ENCODE results near the gene GSTO2. TPM values are rescaled to one million over a fixed set of nuclear protein-coding genes. Genes with fewer than 3 reads are reported as not detected.

Gene GSTO2
- total RNA-seq, 4 donors from 2014 or later, result 0.71 to 2.3 (median 1.4) TPM; not detected in 1

- TF ChIP-seq CTCF (IDR thresholded peaks at IDR 0.05 in 4 of 5, conservative IDR thresholded peaks at IDR 0.05 in 1 of 5) (no peak), POLR2A (IDR thresholded peaks at IDR 0.05) (no peak)
- peaks cover 0 to 54% of the 10 kb centered on the region in 2 donors for H3K36me3 ChIP-seq
- H3K4me3 ChIP-seq, result no peak overlapping the region
- in situ Hi-C loops (cut with MboI; ENCODE audit: low sequenced_read_pairs in 4 of 4) (no loop called here), intact Hi-C loops (cut with DNase I; ENCODE audit: low total_unique reads) (loop anchor here (5.0 to 10.0 kb wide), 2 partner anchors 136 to 293 kb away; partner anchors contain the start of genes SFR1 and SLK)
- DNase-seq (no peak), ATAC-seq (no peak)
- H3K4me1 ChIP-seq, result peaks cover 29 to 37% of the 10 kb centered on the region in 2 donors
- H3K27me3 ChIP-seq, result no peaks in the 10 kb centered on the region
- peak overlapping the region; percentile 1 to 96 (median 92) for H3K27ac ChIP-seq
- H3K9me3 ChIP-seq, result no peaks in the 10 kb centered on the region
Observed at GRCh38 chr10:104258209-104258608, 10.8 kb upstream of the GSTO2 start.

- intact Hi-C loops (cut with DNase I; ENCODE audit: low total_unique reads) (loop anchor here (5.0 to 10.0 kb wide), 2 partner anchors 137 to 295 kb away; partner anchors contain the start of genes SFR1 and SLK), in situ Hi-C loops (cut with MboI; ENCODE audit: low sequenced_read_pairs in 4 of 4) (no loop called here)
- Histone ChIP-seq H3K4me3 (no peak overlapping the region), H3K9me3 (no peaks in the 10 kb centered on the region), H3K4me1 (peaks cover 29 to 33% of the 10 kb centered on the region in 2 donors), H3K36me3 (peaks cover 0 to 65% of the 10 kb centered on the region in 2 donors), H3K27ac (peak overlapping the region in 1 of 4 donors; percentile 9), H3K27me3 (no peaks in the 10 kb centered on the region)
- ATAC-seq (no peak), DNase-seq (no peak)
- TF ChIP-seq CTCF (IDR thresholded peaks at IDR 0.05 in 4 of 5, conservative IDR thresholded peaks at IDR 0.05 in 1 of 5), result no peak
- TF ChIP-seq POLR2A (IDR thresholded peaks at IDR 0.05), result no peak
Observed at GRCh38 chr10:104259456-104259855, 9.5 kb upstream of the GSTO2 start.

- intact Hi-C loops (cut with DNase I; ENCODE audit: low total_unique reads), result loop anchor here (5.0 to 10.0 kb wide), 2 partner anchors 138 to 295 kb away; partner anchors contain the start of genes SFR1 and SLK
- Histone ChIP-seq H3K4me1 (peaks cover 29 to 33% of the 10 kb centered on the region in 2 donors), H3K9me3 (no peaks in the 10 kb centered on the region), H3K36me3 (peaks cover 0 to 71% of the 10 kb centered on the region in 2 donors), H3K27me3 (no peaks in the 10 kb centered on the region), H3K4me3 (no peak overlapping the region), H3K27ac (peak overlapping the region; percentile 9 to 58 (median 18))
- DNase-seq, result no peak
- ATAC-seq, result no peak
- in situ Hi-C loops (cut with MboI; ENCODE audit: low sequenced_read_pairs in 4 of 4), result no loop called here
- TF ChIP-seq POLR2A (IDR thresholded peaks at IDR 0.05), result no peak
- no peak for TF ChIP-seq CTCF (IDR thresholded peaks at IDR 0.05 in 4 of 5, conservative IDR thresholded peaks at IDR 0.05 in 1 of 5)
Observed at GRCh38 chr10:104259999-104260774, 8.8 kb upstream of the GSTO2 start.

- intact Hi-C loops (cut with DNase I; ENCODE audit: low total_unique reads) (no loop called here), in situ Hi-C loops (cut with MboI; ENCODE audit: low sequenced_read_pairs in 4 of 4) (no loop called here)
- Histone ChIP-seq H3K4me3 (no peak overlapping the region), H3K27ac (peak overlapping the region; percentile 9 to 58 (median 18)), H3K27me3 (no peaks in the 10 kb centered on the region), H3K4me1 (peaks cover 29 to 33% of the 10 kb centered on the region in 2 donors), H3K9me3 (no peaks in the 10 kb centered on the region), H3K36me3 (peaks cover 0 to 76% of the 10 kb centered on the region in 2 donors)
- ATAC-seq (no peak), DNase-seq (no peak)
- no peak for TF ChIP-seq CTCF (IDR thresholded peaks at IDR 0.05 in 4 of 5, conservative IDR thresholded peaks at IDR 0.05 in 1 of 5)
- no peak for TF ChIP-seq POLR2A (IDR thresholded peaks at IDR 0.05)
Observed at GRCh38 chr10:104260775-104261115, 8.2 kb upstream of the GSTO2 start.

Measured in gastrocnemius medialis (tissue), 4 donors.